Activated CD4-positive, alpha-beta T cell treated with anti-CD3 and anti-CD28 coated beads for 36 hours (primary cell): ENCODE data around the gene MRTFB. TPM values are rescaled to one million over a fixed set of nuclear protein-coding genes. Genes with fewer than 3 reads are reported as not detected.

Experiments used
- ATAC-seq: fragments of 200-7000 bp; cut with Tn5 transposase; one replicate; pipeline ENCODE4 v1.10.0; 2021; ENCODE audit warnings: mild to moderate bottlenecking, moderate library complexity
- CTCF ChIA-PET: fragments of 350-600 bp; sonication (Branson Sonifier 250); formaldehyde crosslinking; loops from one replicate; lab custom pipeline; 2021; ENCODE audit warnings: antibody characterized with exemption; lab: Charles Lee
- POLR2A ChIA-PET: fragments of 350-600 bp; sonication (Branson Sonifier 250); formaldehyde crosslinking; loops from one replicate; lab custom pipeline; 2021; ENCODE audit warnings: antibody characterized with exemption, inconsistent platforms; lab: Charles Lee
- DNase-seq: peaks from one replicate; pipeline ENCODE4 v3.0.0-alpha.2; 2020
- H3K27ac Mint-ChIP-seq: one replicate; pipeline ENCODE4 v1.8.0; 2021; ENCODE audit warnings: mixed read lengths
- H3K27me3 Mint-ChIP-seq: one replicate; pipeline ENCODE4 v1.8.0; 2021; ENCODE audit warnings: mixed read lengths
- H3K36me3 Mint-ChIP-seq: one replicate; pipeline ENCODE4 v1.8.0; 2021; ENCODE audit warnings: low read depth, mixed read lengths
- H3K4me1 Mint-ChIP-seq: one replicate; pipeline ENCODE4 v1.8.0; 2021; ENCODE audit warnings: mixed read lengths
- H3K4me3 Mint-ChIP-seq: one replicate; pipeline ENCODE4 v1.8.0; 2021; ENCODE audit warnings: mild to moderate bottlenecking, moderate library complexity, mixed read lengths
- H3K9me3 Mint-ChIP-seq: one replicate; pipeline ENCODE4 v1.8.0; 2021; ENCODE audit warnings: low read depth, mixed read lengths
- intact Hi-C, 2 experiments: fragments of 100-400 bp; cut with DNase I in 1 of 2; cut with micrococcal nuclease in 1 of 2; formaldehyde crosslinking; loops; one replicate each; pipeline versions ENCODE4 v1.14.2 to v1.15.1; 2022 to 2024; cut with DNase I, micrococcal nuclease
- total RNA-seq, 2 experiments: library from RNA; stranded (reverse); gene quantifications; one replicate each; pipeline ENCODE4 v1.2.3, GENCODE V29; 2021

Gene MRTFB
- total RNA-seq, 2 experiments from 2014 or later: 9.6 to 16.9 TPM

- intact Hi-C loops: loop anchor here in 1 of 2 experiments (2.0 to 10.0 kb wide), 2 partner anchors 123 to 269 kb away; partner anchors contain the start of genes ERCC4 and MRTFB
- ChIA-PET POLR2A (no interaction called here), CTCF (no interaction called here)
- Mint-ChIP-seq H3K27ac (peak overlapping the region; percentile 84), H3K4me1 (peaks cover 40% of the 10 kb centered on the region), H3K27me3 (no peaks in the 10 kb centered on the region), H3K9me3 (no peaks in the 10 kb centered on the region), H3K4me3 (peak overlapping the region; percentile 64), H3K36me3 (peaks cover 2% of the 10 kb centered on the region)
- ATAC-seq: peak; percentile 97
- peak; percentile 66 for DNase-seq
These were observed 122.3 kb downstream of the MRTFB start for GRCh38 chr16:14193316-14193871.

GRCh38 chr16:14194721-14195120 is 123.6 kb downstream of the MRTFB start:
- intact Hi-C loops: loop anchor here in 1 of 2 experiments (10.0 kb wide), 1 partner anchor 270 kb away; the partner anchor contains the start of gene ERCC4
- Mint-ChIP-seq H3K27me3 (no peaks in the 10 kb centered on the region), H3K27ac (peak overlapping the region; percentile 47), H3K4me3 (no peak overlapping the region), H3K36me3 (peaks cover 2% of the 10 kb centered on the region), H3K4me1 (peaks cover 39% of the 10 kb centered on the region), H3K9me3 (no peaks in the 10 kb centered on the region)
- no peak for DNase-seq
- CTCF ChIA-PET: interaction anchor here (0.5 kb wide), 1 partner anchor 9 kb away, joined by 3 read pairs; no protein-coding TSS in a partner anchor
- POLR2A ChIA-PET: interaction anchor here (0.7 kb wide), 2 partner anchors 275 to 901 kb away, joined by 6 read pairs; partner anchors contain the start of gene ERCC4
- no peak for ATAC-seq

- POLR2A ChIA-PET: no interaction called here
These were observed 124.9 kb downstream of the MRTFB start for GRCh38 chr16:14196011-14196410.

GRCh38 chr16:14196539-14196938 is 125.4 kb downstream of the MRTFB start:
- CTCF ChIA-PET: interaction anchor here (1.2 to 1.3 kb wide), 2 partner anchors 12 to 277 kb away, joined by 3 to 4 read pairs; partner anchors contain the start of gene ERCC4
- ATAC-seq: no peak
- peaks cover 2% of the 10 kb centered on the region for H3K36me3 Mint-ChIP-seq
- no peak overlapping the region for H3K4me3 Mint-ChIP-seq
- no peak for DNase-seq
- no peaks in the 10 kb centered on the region for H3K9me3 Mint-ChIP-seq
- no peaks in the 10 kb centered on the region for H3K27me3 Mint-ChIP-seq
- H3K27ac Mint-ChIP-seq: no peak overlapping the region
- H3K4me1 Mint-ChIP-seq: peaks cover 32% of the 10 kb centered on the region
- POLR2A ChIA-PET: no interaction called here
- intact Hi-C loops: loop anchor here in 1 of 2 experiments (10.0 kb wide), 1 partner anchor 272 kb away; the partner anchor contains the start of gene ERCC4

More at GRCh38 chr16:14196011-14196410, 124.9 kb downstream of the MRTFB start:
- CTCF ChIA-PET: interaction anchor here (1.2 to 1.3 kb wide), 2 partner anchors 11 to 276 kb away, joined by 3 to 4 read pairs; partner anchors contain the start of gene ERCC4
- Mint-ChIP-seq H3K4me3 (no peak overlapping the region), H3K27ac (no peak overlapping the region), H3K9me3 (no peaks in the 10 kb centered on the region), H3K4me1 (peaks cover 34% of the 10 kb centered on the region), H3K36me3 (peaks cover 2% of the 10 kb centered on the region), H3K27me3 (no peaks in the 10 kb centered on the region)
- ATAC-seq: no peak
- no peak for DNase-seq
- intact Hi-C loops: loop anchor here in 1 of 2 experiments (10.0 kb wide), 1 partner anchor 271 kb away; the partner anchor contains the start of gene ERCC4

- CTCF ChIA-PET: no interaction called here
- Mint-ChIP-seq H3K4me1 (peaks cover 28% of the 10 kb centered on the region), H3K9me3 (no peaks in the 10 kb centered on the region), H3K36me3 (no peaks in the 10 kb centered on the region), H3K27me3 (no peaks in the 10 kb centered on the region), H3K4me3 (no peak overlapping the region), H3K27ac (no peak overlapping the region)
- DNase-seq (no peak), ATAC-seq (no peak)
- intact Hi-C loops: loop anchor here in 1 of 2 experiments (10.0 kb wide), 1 partner anchor 273 kb away; the partner anchor contains the start of gene ERCC4
- POLR2A ChIA-PET: no interaction called here
These were observed 126.9 kb downstream of the MRTFB start for GRCh38 chr16:14198012-14198411.

GRCh38 chr16:14198572-14198971 is 127.5 kb downstream of the MRTFB start:
- Mint-ChIP-seq H3K27ac (no peak overlapping the region), H3K9me3 (no peaks in the 10 kb centered on the region), H3K4me3 (no peak overlapping the region), H3K4me1 (peaks cover 22% of the 10 kb centered on the region), H3K36me3 (no peaks in the 10 kb centered on the region), H3K27me3 (no peaks in the 10 kb centered on the region)
- intact Hi-C loops: loop anchor here in 1 of 2 experiments (10.0 kb wide), 1 partner anchor 274 kb away; the partner anchor contains the start of gene ERCC4
- ChIA-PET CTCF (interaction anchor here (1.1 kb wide), 1 partner anchor 465 kb away, joined by 4 read pairs; no protein-coding TSS in a partner anchor), POLR2A (no interaction called here)
- no peak for DNase-seq
- no peak for ATAC-seq

- no peak for DNase-seq
- H3K4me1 Mint-ChIP-seq: peaks cover 16% of the 10 kb centered on the region
- ChIA-PET POLR2A (no interaction called here), CTCF (interaction anchor here (1.1 kb wide), 1 partner anchor 464 kb away, joined by 4 read pairs; no protein-coding TSS in a partner anchor)
- no peaks in the 10 kb centered on the region for H3K36me3 Mint-ChIP-seq
- no peak overlapping the region for H3K4me3 Mint-ChIP-seq
- ATAC-seq: no peak
- intact Hi-C loops: loop anchor here in 1 of 2 experiments (10.0 kb wide), 1 partner anchor 274 kb away; the partner anchor contains the start of gene ERCC4
- no peaks in the 10 kb centered on the region for H3K9me3 Mint-ChIP-seq
- no peaks in the 10 kb centered on the region for H3K27me3 Mint-ChIP-seq
- no peak overlapping the region for H3K27ac Mint-ChIP-seq
These were observed 128.1 kb downstream of the MRTFB start for GRCh38 chr16:14199199-14199598.

GRCh38 chr16:14199624-14200023 is 128.5 kb downstream of the MRTFB start:
- DNase-seq: no peak
- H3K4me3 Mint-ChIP-seq: no peak overlapping the region
- intact Hi-C loops: loop anchor here in 1 of 2 experiments (10.0 kb wide), 1 partner anchor 275 kb away; the partner anchor contains the start of gene ERCC4
- H3K27me3 Mint-ChIP-seq: no peaks in the 10 kb centered on the region
- ChIA-PET POLR2A (no interaction called here), CTCF (interaction anchor here (0.8 to 1.1 kb wide), 2 partner anchors 14 to 464 kb away, joined by 3 to 4 read pairs; no protein-coding TSS in a partner anchor)
- no peak overlapping the region for H3K27ac Mint-ChIP-seq
- ATAC-seq: no peak
- H3K9me3 Mint-ChIP-seq: no peaks in the 10 kb centered on the region
- peaks cover 15% of the 10 kb centered on the region for H3K4me1 Mint-ChIP-seq
- H3K36me3 Mint-ChIP-seq: no peaks in the 10 kb centered on the region

- ChIA-PET POLR2A (no interaction called here), CTCF (no interaction called here)
- DNase-seq (no peak), ATAC-seq (no peak)
- Mint-ChIP-seq H3K4me3 (no peak overlapping the region), H3K27ac (no peak overlapping the region), H3K4me1 (peaks cover 5% of the 10 kb centered on the region), H3K9me3 (no peaks in the 10 kb centered on the region), H3K36me3 (no peaks in the 10 kb centered on the region), H3K27me3 (no peaks in the 10 kb centered on the region)
- intact Hi-C loops: no loop called here
These were observed 131.0 kb downstream of the MRTFB start for GRCh38 chr16:14202095-14202494.

- H3K4me3 Mint-ChIP-seq: no peak overlapping the region
- ChIA-PET POLR2A (no interaction called here), CTCF (interaction anchor here (1.0 kb wide), 1 partner anchor 17 kb away, joined by 3 read pairs; no protein-coding TSS in a partner anchor)
- no peaks in the 10 kb centered on the region for H3K36me3 Mint-ChIP-seq
- H3K27me3 Mint-ChIP-seq: no peaks in the 10 kb centered on the region
- no peak overlapping the region for H3K27ac Mint-ChIP-seq
- peaks cover 2% of the 10 kb centered on the region for H3K4me1 Mint-ChIP-seq
- ATAC-seq: no peak
- intact Hi-C loops: no loop called here
- no peak for DNase-seq
- H3K9me3 Mint-ChIP-seq: no peaks in the 10 kb centered on the region
These were observed 131.6 kb downstream of the MRTFB start for GRCh38 chr16:14202697-14203096.

- Mint-ChIP-seq H3K27me3 (no peaks in the 10 kb centered on the region), H3K4me1 (peaks cover 2% of the 10 kb centered on the region), H3K27ac (no peak overlapping the region), H3K4me3 (no peak overlapping the region), H3K9me3 (no peaks in the 10 kb centered on the region), H3K36me3 (no peaks in the 10 kb centered on the region)
- DNase-seq (no peak), ATAC-seq (no peak)
- ChIA-PET POLR2A (no interaction called here), CTCF (interaction anchor here (1.0 kb wide), 1 partner anchor 17 kb away, joined by 3 read pairs; no protein-coding TSS in a partner anchor)
- intact Hi-C loops: no loop called here
These were observed 132.0 kb downstream of the MRTFB start for GRCh38 chr16:14203166-14203565.
